NCI-H345 (cell line): ENCODE data around the gene COX10.
"Not testable (repeated sequence)": the region's sequence is repeated elsewhere in the genome, so short reads cannot be mapped to it uniquely, and the experiment has no call there.

ENCODE experiments used
- DNase-seq: peaks from one replicate; lab custom pipeline; 2025; lab: John Stamatoyannopoulos, UW

Gene COX10

DNA sequence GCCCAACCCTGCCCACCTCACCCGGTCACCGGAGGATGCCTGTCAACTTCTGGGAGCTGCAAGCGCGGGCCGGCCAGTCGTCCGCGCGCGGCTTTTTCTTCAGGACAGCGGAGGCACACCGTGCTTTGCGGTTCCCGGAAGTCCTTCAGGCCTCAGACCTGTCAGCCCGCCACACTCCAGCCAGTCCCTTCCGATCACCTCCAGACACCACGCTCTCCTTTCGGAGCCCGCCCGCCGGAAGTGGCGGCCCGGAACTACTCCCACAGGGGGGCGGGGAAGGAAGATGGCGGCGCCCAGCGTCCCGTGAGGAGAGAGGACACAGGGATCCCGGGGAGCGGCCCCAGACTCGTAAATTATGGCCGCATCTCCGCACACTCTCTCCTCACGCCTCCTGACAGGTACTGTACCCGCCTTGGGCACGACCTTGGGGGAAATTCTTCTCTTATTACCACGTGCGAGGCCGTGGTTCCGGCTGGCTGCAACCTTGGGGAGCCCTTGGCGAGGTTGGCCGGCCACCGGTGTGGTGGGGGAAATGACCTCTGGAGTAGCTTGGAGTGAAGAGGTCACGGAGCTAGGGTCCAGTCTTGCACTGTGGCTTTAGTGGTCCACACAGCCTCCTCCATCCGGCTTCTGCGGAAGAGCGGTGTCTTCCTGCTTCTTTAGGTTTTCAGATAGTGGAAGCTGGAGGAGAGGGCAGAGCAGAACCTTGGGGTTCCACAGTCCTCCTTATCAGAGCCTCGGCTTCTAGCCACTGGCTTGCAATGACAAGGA is at the start of gene COX10:
TSS of gene COX10 (plus strand) at position 254 of the 771 bp plus-strand sequence. CDS start at position 356, 102 bp downstream.
- peak; percentile 84 for DNase-seq

DNA sequence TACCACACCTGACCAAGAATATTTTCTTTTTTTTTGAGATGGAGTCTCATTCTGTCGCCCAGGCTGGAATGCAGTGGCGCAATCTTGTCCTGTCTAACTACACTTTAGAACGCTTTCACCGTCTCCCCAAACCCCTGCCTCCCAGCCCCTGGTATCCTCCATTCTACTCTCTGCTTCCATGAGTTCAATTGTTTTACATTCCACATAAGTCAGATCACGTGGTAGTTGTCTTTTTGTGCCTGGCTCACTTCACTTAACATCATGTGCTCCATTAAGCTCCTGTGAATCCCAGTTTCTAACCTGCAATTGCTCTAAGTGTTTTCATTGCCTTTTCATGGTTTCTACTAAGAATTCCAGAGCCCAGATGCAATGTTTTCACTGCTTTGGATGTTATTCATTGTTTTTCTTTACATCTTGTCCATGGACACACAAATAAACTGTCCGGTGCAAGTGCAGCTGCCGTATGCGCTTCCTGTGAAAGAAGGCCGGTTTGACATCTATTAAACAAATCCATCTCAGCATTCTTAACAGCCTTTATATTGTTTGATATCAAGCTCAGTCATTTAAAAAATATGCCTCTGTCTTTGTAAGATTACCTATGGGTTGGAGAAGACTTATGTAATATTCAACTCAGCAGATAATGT is 47.5 kb upstream of the COX10 start:
- DNase-seq, result not testable (repeated sequence)

DNA sequence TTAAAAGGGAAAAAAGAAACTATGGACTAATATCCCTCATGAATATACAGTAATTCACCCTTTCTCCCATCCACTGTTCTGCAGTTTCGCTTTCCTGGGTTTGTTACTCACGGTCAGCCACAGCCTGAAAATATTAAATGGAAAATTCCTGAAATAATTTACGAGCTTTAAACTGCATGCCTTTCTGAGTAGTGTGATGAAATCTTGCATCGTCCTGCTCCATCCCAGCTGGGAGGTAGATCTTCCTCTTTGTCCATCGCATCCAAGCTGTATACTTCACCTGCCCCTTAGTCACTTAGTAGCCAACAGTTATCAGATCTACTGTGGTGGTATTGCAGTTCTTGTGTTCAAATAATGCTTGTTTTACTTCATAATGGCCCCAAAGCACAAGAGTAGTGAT is 39.5 kb upstream of the COX10 start:
- not testable (repeated sequence) for DNase-seq

DNA sequence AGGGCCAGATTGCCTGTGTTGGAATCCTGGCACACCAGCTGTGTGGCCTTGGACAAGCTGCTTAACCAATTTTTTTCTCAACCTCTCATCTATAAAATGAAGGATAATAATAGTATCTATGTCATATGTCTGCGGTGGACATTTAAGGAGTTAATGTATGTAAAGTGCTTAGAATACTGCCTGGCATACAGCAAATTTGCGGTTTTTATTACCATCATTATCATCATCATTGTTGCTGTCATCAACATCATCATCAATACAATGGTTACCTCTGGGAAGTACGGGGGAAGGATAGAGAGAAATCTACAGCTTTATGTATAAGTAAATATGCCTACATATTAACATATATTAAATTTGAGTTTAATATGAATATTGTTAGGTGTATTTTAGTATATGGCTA is 37.1 kb upstream of the COX10 start:
- no peak for DNase-seq

DNA sequence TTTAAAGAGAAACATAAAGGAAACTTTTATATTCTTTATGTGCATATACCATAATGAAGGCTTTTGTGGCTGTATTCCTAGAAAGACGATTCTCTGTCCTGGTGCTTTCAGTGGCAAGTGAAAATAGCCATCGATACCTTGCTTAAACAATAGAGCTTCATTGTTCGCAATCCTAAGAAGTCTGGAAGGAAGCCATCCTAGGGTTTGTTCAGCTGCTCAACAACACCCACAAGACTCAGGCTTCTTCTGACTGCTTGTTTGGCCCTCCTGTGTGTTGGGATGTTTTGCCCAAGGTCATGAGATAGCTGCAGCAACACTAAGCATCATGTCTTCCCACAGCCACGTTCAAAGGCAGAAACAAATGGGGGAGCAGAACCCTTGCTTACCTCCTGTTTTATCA is 36.1 kb upstream of the COX10 start:
- DNase-seq, result no peak

DNA sequence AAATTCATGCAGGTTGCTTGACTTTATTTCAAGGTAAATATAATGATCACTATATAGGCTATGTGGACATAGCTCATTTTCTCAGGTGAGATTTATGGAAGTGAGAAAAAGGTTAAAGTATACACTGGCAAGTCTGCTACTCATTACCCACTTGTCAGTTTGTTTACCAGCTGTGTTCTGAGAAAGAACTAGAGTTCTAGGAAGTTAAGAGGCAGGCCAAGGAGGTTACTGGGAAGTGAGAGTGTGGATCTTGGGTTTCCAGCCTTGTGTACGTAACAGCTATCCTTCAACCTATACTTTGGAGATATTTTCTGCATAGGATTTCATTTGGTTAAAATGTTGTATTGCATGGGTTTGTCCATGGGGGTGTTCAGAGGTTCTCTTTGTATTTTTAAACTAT is 31.9 kb upstream of the COX10 start:
- DNase-seq, result no peak

DNA sequence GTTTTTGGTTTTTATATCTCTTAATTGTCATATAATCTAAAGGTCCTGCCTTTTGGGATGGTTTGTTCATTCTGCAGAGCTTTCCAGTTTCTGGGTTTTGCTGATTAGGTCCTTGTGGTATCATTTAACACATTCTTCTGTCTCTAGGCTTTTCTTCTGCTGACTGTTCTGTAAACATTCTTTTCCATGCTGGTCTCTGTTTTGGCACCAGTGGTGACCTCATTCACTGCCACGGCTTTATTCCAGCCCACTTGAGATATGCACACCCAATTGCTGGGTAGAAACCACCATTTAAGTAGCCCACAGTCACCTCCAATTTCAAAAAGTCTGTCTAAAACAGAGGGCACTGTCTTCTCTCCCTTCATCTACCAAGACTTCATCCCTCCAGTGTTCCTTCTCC is 31.1 kb upstream of the COX10 start:
- DNase-seq, result no peak

DNA sequence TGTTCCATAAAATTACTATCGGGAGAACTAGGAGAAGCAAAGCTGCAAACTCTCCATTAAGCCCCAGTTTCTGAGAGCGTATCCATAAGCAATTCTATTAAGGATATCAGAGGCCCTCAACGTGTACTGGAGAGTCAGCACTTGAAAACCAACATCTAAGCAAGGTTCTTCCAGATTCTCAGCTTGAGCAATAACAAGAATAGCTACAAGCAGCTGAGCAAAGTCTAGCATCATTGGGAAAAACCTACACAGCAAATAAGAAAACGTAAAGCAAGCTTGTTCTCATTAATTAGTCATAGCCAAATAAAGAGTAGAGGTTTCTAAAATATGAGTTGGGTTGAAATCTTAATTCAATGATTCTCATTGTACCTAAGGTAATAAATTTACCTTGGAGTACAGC is 26.9 kb upstream of the COX10 start:
- DNase-seq, result no peak

DNA sequence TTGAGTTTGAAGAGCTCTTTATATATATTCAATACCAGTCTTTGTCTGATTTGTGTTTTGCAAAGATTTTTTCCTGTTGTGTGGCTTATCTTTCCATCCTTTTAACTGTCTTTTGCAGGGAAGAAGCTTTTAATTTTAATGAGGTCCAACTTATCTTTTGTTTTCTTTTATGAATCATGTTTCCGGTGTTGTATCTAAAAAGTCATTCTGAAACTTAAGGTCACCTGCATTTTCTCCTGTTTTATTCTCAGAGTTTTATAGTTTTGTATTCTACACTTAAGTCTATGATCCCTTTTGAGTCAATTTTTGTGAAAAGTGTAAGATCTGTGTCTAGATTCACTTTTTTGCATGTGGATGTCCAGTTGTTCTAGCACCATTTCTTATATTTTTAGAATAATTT is 24.6 kb upstream of the COX10 start:
- DNase-seq, result no peak

DNA sequence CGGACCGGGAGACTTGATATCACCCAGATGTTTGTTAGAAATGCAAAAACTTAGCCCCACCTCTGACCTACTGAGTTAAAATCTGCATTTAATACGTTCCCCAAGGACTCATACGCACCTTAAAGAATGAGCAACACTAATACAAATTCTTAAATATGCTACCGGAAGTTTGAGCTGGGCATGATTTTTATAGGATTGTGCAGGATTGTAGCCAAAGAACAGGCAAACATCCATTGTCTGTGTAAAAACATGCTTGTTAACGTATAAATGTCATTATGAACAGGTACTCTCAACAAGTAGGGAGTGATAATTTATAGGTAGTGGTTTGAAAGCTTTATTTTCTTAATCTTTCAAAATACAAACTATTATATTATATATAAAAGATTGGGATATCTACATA is 22.3 kb upstream of the COX10 start:
- DNase-seq, result no peak

DNA sequence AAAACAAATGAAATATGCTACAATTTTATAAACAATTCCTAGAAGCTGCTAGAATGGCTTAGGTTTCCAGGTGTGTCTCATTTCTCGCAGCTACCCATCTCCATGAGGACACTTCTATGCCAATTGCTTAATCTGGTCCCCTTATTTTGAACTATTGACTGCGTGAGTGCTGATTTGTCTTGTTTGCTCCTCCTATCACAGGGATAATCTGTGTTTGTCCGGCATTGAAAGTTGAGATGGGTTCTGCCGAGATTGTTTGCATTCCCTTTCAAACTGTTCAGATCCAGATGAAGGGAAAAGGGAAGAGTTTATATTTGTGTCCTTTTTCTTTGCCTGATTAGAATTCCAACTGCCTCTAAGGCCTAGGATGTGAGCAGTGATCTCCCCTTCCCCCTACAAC is 21.7 kb upstream of the COX10 start:
- DNase-seq, result no peak

DNA sequence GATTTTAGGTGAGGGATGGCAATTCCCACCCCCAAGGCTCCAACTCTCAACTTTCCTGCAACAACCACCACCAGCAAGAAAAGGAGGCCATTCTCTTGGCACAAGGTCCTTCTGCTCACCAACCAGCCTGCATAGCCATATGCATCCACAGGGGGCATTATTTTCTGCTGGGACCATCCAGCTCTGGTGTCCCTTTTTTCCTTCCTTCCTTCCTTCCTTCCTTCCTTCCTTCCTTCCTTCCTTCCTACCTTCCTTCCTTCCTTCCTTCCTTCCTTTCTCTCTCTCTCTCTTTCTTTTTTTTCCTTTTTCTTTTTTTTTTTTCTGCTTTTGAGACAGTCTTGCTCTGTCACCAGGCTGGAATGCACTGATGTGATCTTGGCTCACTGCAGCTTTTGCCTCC is 21.1 kb upstream of the COX10 start:
- no peak for DNase-seq

DNA sequence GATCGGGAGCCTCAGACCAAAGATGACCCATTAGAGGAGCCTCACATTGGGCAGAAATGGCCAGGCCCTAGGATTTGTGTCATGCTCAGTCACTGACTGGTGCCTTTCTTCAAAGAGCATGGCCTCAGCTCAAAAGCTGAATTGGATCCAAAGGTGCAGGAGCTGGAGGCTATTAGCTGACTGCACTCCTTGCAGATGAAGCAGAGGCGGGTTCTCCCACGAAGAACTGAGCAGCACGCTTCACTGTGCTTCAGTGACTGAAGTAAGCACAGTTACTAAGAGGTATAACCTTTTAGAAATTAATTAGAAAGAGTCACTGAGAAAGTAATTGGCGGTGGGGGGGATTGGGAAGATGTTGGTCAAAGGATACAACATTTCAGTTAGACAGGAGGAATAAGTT is 18.7 kb upstream of the COX10 start:
- no peak for DNase-seq

DNA sequence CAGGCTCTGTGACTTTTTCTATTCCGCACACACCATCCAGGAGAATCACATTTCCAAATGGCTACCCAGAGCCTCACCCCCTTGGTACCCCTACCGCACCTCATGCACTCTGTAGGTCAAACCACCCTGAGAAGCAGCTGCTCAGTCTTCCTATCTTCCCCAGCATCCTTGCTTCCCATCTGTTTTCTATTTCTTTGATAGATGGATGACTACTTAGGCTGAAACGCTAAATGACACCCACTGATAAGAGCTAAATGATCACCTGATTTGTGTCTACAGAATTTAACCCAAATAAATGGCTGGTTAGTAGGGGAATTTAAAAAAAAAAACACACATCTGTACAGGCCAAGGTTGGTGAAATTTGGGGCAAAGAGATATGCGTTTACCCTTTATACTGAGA is 17.6 kb upstream of the COX10 start:
- DNase-seq, result no peak

DNA sequence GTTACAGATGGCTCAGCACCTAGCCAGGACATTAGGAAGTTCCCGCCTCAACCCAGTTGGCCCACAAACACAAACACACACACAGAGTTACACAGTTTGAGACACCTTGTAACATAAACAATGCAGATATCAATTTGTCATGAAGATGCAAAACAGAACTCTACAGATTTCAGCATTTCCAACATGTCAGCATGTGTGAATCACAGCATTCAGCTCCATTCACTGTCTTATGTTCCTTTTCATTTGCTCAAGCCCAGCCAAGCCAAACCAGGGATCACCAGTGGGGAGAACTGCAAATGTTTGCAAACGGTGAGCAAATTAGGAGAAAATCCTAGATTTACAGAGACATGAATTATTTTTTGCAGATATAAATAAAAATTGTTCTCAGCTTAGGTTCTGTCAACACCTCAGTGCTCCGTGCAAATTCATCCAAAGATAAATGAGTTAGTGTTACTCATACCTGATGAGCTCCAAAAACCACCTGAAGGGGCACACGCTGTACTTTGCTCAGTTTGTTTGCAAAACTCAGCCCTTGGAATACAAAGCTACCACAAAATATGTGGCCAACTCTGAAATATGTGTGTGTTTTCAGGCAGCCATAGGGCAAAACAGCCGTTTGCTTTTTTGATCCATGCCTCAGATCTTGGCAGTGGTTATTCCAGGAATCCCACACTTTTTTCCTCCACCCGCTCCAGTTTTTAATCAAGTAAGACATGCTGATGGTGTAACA is 16.3 kb upstream of the COX10 start:
- DNase-seq, result no peak

DNA sequence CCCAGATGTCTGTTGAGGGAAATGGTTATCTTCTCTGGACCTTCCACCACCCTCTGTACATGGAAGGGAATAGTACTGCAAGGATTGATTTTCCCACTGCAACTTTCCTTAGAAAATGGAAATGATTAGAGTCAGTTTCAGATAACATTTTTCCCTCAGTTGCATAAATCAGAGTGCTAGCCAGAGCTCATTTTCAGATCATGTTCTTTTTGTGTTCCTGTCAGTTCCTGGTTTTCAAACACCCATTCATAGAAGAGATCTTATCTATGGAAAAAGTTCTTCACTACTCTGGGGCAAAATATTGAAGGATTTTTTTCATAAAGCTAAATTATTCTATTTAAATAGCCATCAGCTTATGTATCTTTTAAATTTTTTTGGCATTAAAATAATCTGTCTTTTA is 11.7 kb upstream of the COX10 start:
- no peak for DNase-seq

DNA sequence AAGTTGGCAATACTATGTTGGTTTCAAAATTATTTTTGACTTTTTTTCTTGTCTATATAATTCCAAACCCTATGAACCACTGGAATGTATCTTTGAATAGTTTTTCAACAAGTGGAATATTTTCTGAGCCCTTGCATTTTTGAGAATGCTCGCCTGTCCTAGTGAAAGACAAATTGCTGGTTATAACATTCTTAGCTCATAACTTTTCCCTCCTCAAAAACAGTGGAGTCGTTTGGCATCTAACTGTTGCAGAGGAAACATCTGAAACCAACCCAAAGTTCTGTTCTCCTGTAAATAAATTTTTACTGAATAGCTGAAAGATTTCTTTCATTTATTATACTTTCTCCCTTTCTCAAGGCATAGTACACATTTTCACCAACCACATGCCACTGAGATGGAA is 11.3 kb upstream of the COX10 start:
- DNase-seq, result no peak

DNA sequence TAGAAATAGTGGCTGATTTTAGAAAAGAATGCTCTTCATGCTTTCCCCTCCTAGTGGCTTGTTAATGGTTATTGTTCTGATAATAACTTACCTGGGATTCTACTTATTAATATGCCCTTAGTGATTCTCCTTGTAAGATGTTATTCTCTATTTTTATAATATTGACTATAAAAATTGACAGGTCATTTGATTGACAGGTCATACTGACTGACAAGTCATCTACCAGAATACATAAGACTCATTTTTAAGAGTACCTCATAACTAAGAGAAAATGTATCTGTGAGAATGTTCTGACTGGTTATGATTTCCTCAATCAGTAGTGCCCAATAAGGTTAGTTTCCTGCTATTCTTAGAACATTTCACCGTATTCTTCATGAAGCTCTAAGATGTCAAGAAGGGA is 8.6 kb upstream of the COX10 start:
- no peak for DNase-seq

DNA sequence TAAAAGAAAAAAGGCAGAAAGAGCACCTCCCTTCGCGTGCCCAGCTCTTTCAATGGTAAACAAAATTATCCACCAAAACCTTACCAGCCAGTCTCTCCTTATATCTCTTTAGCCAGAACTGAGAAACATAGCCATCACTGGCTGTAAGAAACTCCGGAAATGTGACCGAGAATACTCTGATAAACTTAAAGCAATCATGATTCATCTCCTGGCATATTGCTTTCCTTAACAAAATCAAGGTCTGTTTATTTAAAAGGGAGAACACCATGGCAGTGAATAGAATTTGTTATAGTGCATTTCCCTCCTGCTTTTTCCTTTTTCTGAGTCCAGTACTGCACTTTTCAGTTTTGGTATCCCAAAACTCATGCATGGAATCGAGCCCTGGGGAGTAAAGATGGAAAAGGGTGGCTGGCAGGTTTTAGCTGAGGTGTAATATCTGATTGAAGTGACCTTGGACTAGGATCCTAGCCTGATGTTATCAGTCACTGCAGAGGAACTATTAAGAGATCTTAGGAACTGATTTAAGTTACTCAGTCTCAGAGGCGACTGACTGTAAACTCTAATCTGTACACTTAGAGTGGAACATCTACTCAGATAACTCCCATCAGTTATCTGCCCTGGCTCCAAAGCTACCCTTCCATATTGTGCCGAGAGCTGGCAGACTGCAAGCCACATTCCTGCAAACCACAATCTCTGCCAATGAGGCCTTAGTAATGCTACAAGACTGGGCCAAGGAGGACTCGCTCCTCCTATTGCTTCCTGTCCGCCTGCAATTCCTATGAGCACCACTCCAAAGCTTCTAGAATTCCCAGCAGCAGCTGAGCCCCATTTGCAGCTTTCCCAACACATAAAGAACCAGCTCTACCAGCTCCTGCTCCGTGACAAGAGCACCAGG is 7.4 kb upstream of the COX10 start:
- no peak for DNase-seq

DNA sequence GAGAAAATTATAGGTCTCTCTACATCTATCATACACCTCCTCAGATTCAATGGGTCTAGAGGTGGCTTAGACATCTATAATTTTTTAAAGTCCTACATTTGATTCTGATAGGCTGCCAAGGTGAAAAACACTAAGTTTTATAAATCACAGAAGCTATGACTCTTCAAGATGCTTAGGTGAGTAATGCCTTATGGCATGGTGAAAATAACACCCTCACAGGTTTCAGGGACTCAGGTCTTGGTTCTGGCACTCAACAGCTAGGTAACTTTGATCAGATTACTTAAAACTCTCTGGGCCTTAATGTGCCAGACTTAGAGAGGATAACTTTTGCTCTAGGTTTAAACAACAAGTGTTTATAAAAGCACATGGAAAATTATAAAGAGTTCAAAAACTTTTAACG is 2.0 kb upstream of the COX10 start:
- no peak for DNase-seq

DNA sequence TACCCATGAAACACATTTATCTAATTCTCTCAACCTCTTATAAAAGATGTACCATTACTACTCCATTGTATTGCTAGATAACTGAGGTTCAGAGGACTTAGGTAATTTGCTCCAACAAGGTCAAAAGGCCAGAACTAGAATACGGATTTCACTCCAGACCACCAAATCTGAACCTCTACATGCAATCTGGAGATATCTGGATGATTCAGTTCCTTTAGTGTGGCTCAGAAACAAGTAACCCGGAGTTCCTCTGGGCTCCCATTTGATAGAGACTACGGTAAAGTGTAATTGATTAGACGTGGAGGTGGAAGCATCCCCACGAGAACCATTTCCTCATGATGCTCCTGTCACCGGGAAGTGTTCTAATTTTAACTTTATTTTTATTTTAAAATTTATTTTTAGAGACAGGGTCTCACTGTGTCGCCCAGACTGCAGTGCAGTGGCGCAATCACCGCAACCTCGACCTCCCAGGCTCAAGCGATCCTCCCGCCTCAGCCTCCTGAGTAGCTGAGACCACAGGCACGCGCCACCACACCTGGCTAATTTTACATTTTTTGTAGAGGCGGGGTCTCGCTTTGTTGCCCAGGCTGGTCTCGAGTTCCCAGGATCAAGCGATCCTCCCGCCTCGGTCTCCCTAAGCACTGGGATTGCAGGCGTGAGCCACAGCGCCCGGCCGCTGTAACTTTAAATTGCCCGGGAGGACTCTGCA is 608 bp upstream of the COX10 start:
- no peak for DNase-seq
